HepG2 (cell line): ENCODE data around the gene SLC19A1. TPM values are rescaled to one million over a fixed set of nuclear protein-coding genes. Genes with fewer than 3 reads are reported as not detected.

Experiments
- AHR ChIP-seq: IDR thresholded peaks from 2 replicates; pipeline ENCODE4 v1.6.1; 2018; ENCODE audit warnings: missing genetic modification reagents, missing compliant biosample characterization
- KDM2A ChIP-seq: sonication (generic); formaldehyde crosslinking; IDR thresholded peaks from 2 replicates; pipeline ENCODE4 v1.4.0; 2020; ENCODE audit warnings: low read depth, missing genetic modification reagents, borderline replicate concordance
- MAZ ChIP-seq, 2 experiments: sonication (generic) in 1 of 2; formaldehyde crosslinking in 1 of 2; IDR thresholded peaks; 2 replicates each; pipeline versions ENCODE4 v1.5.0 to v1.6.1; 2012 to 2020; ENCODE audit warnings: low read depth in 2 of 2, mild to moderate bottlenecking in 2 of 2, borderline replicate concordance in 1 of 2, improper control_type of control experiment in 1 of 2, low read length in 1 of 2, missing genetic modification reagents in 1 of 2, moderate library complexity in 1 of 2
- NFKBIZ ChIP-seq: IDR thresholded peaks from 2 replicates; pipeline ENCODE4 v1.6.1; 2018; ENCODE audit warnings: missing genetic modification reagents, missing compliant biosample characterization
- RARA ChIP-seq: IDR thresholded peaks from 2 replicates; pipeline ENCODE4 v1.6.1; 2016; ENCODE audit warnings: missing genetic modification reagents, missing compliant biosample characterization
- STAT5B ChIP-seq: sonication (generic); formaldehyde crosslinking; IDR thresholded peaks from 2 replicates; pipeline ENCODE4 v1.4.0; 2020; ENCODE audit warnings: missing genetic modification reagents
- TSC22D2 ChIP-seq: sonication (generic); formaldehyde crosslinking; IDR thresholded peaks from 2 replicates; pipeline ENCODE4 v1.5.1; 2020; ENCODE audit warnings: missing genetic modification reagents, mild to moderate bottlenecking, borderline replicate concordance
- ZFP36L1 ChIP-seq: sonication (generic); formaldehyde crosslinking; IDR thresholded peaks from 2 replicates; pipeline ENCODE4 v1.8.0; 2022; ENCODE audit warnings: mild to moderate bottlenecking, missing genetic modification reagents, moderate library complexity
- ZNF121 ChIP-seq: sonication (generic); formaldehyde crosslinking; IDR thresholded peaks from 2 replicates; pipeline ENCODE4 v1.5.0; 2020; ENCODE audit warnings: mild to moderate bottlenecking, missing genetic modification reagents
- ZNF17 ChIP-seq: sonication (generic); formaldehyde crosslinking; IDR thresholded peaks from 2 replicates; pipeline ENCODE4 v1.5.0; 2020; ENCODE audit warnings: mild to moderate bottlenecking, missing genetic modification reagents
- ZNF205 ChIP-seq: IDR thresholded peaks from 2 replicates; pipeline ENCODE4 v1.6.1; 2018; ENCODE audit warnings: missing biosample characterization, missing genetic modification reagents
- ZNF230 ChIP-seq: sonication (generic); formaldehyde crosslinking; IDR thresholded peaks from 2 replicates; pipeline ENCODE4 v1.4.0; 2020; ENCODE audit warnings: mild to moderate bottlenecking, missing genetic modification reagents
- ZNF550 ChIP-seq: sonication (generic); formaldehyde crosslinking; IDR thresholded peaks from 2 replicates; pipeline ENCODE4 v1.4.0; 2020; ENCODE audit warnings: mild to moderate bottlenecking, missing genetic modification reagents, borderline replicate concordance
- ZNF782 ChIP-seq: sonication (generic); formaldehyde crosslinking; IDR thresholded peaks from 2 replicates; pipeline ENCODE4 v1.4.0; 2020; ENCODE audit warnings: missing genetic modification reagents, mild to moderate bottlenecking, borderline replicate concordance
- polyA plus RNA-seq, 8 experiments: library from polyadenylated mRNA; depleted of rRNA in 3 of 8; stranded (reverse) in 7 of 8; unstranded in 1 of 8; fragments of >200 nt; fragmentation: Illumina TruSeq in 4 of 8; extraction: Trizol in 4 of 8; gene quantifications; 2 replicates each; pipeline versions ENCODE4 v1.2.1 to v1.2.3, GENCODE V29; 2011 to 2016; ENCODE audit warnings: low read depth in 4 of 8, missing spikeins in 1 of 8, mixed read lengths in 1 of 8; ENCODE audit not compliant: insufficient read depth in 1 of 8
- total RNA-seq, 5 experiments: library from RNA; depleted of rRNA; stranded (reverse); fragments of >200 nt; fragmentation: Illumina TruSeq; extraction: Trizol; gene quantifications; 2 replicates each; pipeline ENCODE4 v1.2.3, GENCODE V29; 2016; ENCODE audit warnings: low read depth in 1 of 5
- TF ChIP-seq, protein P1 (sequence below): sonication (generic); formaldehyde crosslinking; IDR thresholded peaks from 2 replicates; pipeline ENCODE4 v1.5.0; 2020; ENCODE audit warnings: mild to moderate bottlenecking, missing genetic modification reagents
- TF ChIP-seq, protein P2 (sequence below): sonication (generic); formaldehyde crosslinking; IDR thresholded peaks from 2 replicates; pipeline ENCODE4 v1.8.0; 2022; ENCODE audit warnings: missing genetic modification reagents, mild to moderate bottlenecking, borderline replicate concordance
- TF ChIP-seq, protein P3 (sequence below): sonication (generic); formaldehyde crosslinking; IDR thresholded peaks from 2 replicates; pipeline ENCODE4 v1.4.0; 2020; ENCODE audit warnings: missing genetic modification reagents
- TF ChIP-seq, protein P4 (sequence below): sonication (generic); formaldehyde crosslinking; IDR thresholded peaks from 2 replicates; pipeline ENCODE4 v1.4.0; 2020; ENCODE audit warnings: missing genetic modification reagents, borderline replicate concordance

SLC19A1 gene
- total and polyA plus RNA-seq, 2 of the 13 experiments (the other 11 are each of a cell fraction or from before 2014, with no cell fraction given) = 21.8 to 23.0 TPM

DNA sequence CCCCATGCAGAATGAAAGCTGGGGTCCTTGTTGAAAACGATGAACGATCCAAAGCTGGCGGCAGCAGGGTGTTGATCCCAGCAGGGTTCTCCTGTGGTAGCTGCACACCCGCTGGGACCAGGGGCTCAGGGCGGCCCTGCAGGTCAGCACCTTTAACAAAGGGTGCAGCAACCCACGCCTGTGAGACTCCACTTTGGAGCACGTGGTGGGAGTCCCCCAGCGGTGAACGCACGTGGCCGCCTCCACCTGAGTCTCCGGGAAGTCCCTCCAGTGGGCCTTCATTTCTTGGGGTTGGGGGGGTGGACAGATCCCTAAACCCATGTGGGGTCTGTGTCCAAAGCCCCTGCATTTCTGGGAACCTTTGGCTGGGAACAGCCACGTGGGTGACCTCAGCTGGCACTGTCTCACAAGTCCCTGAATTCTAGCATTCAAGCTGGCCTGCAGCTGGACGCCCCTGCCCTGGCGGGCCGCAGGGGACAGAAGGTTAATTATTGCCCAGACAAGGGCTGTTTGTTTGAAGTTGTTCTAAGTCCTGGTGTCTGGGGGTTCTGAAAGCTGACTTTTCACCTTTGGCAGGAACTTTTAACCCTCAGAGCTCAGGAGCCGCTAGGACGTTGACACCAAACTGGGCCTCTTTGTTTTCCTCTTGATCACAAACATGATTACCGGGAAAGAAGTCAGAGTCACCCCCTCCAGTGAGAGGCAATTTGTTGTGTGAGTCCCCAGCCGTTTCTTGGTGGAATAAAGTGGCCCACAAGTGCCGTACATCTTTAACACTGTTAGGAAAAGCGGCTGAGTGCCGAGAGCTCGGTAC is 72.8 kb downstream of the SLC19A1 start (continued):
- TF ChIP-seq, protein P1, sequence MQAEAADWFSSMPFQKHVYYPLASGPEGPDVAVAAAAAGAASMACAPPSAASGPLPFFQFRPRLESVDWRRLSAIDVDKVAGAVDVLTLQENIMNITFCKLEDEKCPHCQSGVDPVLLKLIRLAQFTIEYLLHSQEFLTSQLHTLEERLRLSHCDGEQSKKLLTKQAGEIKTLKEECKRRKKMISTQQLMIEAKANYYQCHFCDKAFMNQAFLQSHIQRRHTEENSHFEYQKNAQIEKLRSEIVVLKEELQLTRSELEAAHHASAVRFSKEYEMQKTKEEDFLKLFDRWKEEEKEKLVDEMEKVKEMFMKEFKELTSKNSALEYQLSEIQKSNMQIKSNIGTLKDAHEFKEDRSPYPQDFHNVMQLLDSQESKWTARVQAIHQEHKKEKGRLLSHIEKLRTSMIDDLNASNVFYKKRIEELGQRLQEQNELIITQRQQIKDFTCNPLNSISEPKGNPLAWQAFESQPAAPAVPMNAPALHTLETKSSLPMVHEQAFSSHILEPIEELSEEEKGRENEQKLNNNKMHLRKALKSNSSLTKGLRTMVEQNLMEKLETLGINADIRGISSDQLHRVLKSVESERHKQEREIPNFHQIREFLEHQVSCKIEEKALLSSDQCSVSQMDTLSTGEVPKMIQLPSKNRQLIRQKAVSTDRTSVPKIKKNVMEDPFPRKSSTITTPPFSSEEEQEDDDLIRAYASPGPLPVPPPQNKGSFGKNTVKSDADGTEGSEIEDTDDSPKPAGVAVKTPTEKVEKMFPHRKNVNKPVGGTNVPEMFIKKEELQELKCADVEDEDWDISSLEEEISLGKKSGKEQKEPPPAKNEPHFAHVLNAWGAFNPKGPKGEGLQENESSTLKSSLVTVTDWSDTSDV = no peak; the same call in 1 of the 2 replicates
- no peak for TF ChIP-seq ZNF782
- TF ChIP-seq ZNF230 (CRISPR knock-in tag) = no peak
- TF ChIP-seq NFKBIZ = no peak; the same call in 1 of the 2 replicates
- TF ChIP-seq ZNF205 (CRISPR knock-in tag) = no peak
- TF ChIP-seq ZNF17 = no peak
- TF ChIP-seq, protein P2, sequence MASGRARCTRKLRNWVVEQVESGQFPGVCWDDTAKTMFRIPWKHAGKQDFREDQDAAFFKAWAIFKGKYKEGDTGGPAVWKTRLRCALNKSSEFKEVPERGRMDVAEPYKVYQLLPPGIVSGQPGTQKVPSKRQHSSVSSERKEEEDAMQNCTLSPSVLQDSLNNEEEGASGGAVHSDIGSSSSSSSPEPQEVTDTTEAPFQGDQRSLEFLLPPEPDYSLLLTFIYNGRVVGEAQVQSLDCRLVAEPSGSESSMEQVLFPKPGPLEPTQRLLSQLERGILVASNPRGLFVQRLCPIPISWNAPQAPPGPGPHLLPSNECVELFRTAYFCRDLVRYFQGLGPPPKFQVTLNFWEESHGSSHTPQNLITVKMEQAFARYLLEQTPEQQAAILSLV (CRISPR knock-in tag) = 0 out of 2 replicates have a peak, but pooled peaks have one; percentile 40
- peak; percentile 23; the same call in 1 of the 2 replicates for TF ChIP-seq TSC22D2 (CRISPR knock-in tag)
- no peak for TF ChIP-seq ZNF550 (CRISPR knock-in tag)
- peak; percentile 98 for TF ChIP-seq RARA (CRISPR knock-in tag)
- TF ChIP-seq, protein P3, sequence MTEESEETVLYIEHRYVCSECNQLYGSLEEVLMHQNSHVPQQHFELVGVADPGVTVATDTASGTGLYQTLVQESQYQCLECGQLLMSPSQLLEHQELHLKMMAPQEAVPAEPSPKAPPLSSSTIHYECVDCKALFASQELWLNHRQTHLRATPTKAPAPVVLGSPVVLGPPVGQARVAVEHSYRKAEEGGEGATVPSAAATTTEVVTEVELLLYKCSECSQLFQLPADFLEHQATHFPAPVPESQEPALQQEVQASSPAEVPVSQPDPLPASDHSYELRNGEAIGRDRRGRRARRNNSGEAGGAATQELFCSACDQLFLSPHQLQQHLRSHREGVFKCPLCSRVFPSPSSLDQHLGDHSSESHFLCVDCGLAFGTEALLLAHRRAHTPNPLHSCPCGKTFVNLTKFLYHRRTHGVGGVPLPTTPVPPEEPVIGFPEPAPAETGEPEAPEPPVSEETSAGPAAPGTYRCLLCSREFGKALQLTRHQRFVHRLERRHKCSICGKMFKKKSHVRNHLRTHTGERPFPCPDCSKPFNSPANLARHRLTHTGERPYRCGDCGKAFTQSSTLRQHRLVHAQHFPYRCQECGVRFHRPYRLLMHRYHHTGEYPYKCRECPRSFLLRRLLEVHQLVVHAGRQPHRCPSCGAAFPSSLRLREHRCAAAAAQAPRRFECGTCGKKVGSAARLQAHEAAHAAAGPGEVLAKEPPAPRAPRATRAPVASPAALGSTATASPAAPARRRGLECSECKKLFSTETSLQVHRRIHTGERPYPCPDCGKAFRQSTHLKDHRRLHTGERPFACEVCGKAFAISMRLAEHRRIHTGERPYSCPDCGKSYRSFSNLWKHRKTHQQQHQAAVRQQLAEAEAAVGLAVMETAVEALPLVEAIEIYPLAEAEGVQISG (CRISPR knock-in tag) = peak; percentile 72
- TF ChIP-seq STAT5B = no peak
- peak; percentile 57; the same call in 1 of the 2 replicates for TF ChIP-seq MAZ (IDR thresholded peaks at IDR 0.05; ENCODE audit: borderline replicate concordance, low read depth, low read length)
- TF ChIP-seq MAZ (CRISPR knock-in tag; IDR thresholded peaks at IDR 0.05; ENCODE audit: low read depth) = peak; percentile 83
- no peak for TF ChIP-seq KDM2A
- peak; percentile 93 for TF ChIP-seq ZFP36L1 (CRISPR knock-in tag)
- no peak for TF ChIP-seq AHR (CRISPR knock-in tag)
- TF ChIP-seq, protein P4, sequence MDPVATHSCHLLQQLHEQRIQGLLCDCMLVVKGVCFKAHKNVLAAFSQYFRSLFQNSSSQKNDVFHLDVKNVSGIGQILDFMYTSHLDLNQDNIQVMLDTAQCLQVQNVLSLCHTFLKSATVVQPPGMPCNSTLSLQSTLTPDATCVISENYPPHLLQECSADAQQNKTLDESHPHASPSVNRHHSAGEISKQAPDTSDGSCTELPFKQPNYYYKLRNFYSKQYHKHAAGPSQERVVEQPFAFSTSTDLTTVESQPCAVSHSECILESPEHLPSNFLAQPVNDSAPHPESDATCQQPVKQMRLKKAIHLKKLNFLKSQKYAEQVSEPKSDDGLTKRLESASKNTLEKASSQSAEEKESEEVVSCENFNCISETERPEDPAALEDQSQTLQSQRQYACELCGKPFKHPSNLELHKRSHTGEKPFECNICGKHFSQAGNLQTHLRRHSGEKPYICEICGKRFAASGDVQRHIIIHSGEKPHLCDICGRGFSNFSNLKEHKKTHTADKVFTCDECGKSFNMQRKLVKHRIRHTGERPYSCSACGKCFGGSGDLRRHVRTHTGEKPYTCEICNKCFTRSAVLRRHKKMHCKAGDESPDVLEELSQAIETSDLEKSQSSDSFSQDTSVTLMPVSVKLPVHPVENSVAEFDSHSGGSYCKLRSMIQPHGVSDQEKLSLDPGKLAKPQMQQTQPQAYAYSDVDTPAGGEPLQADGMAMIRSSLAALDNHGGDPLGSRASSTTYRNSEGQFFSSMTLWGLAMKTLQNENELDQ (CRISPR knock-in tag) = 0 out of 2 replicates have a peak, but pooled peaks have one; percentile 4
- TF ChIP-seq ZNF121 (CRISPR knock-in tag) = peak; percentile 17; the same call in 1 of the 2 replicates
